Endodermal cell (in vitro differentiated cells): Measurements from ENCODE around the gene ENPP4. TPM values are rescaled to one million over a fixed set of nuclear protein-coding genes. Genes with fewer than 3 reads are reported as not detected.

ENCODE experiments used
- DNase-seq: peaks from one replicate; pipeline ENCODE4 v3.0.0-alpha.2; 2017
- H3K27ac ChIP-seq: 2 replicates; pipeline ENCODE4 v1.5.1; 2013; ENCODE audit warnings: mild to moderate bottlenecking, low read depth, low read length, moderate library complexity
- H3K27me3 ChIP-seq: 2 replicates; pipeline ENCODE4 v1.6.1; 2013; ENCODE audit warnings: mild to moderate bottlenecking, low read length, moderate library complexity; ENCODE audit not compliant: insufficient read depth, control insufficient read depth, poor library complexity, severe bottlenecking
- H3K36me3 ChIP-seq: 2 replicates; pipeline ENCODE4 v1.7.0; 2013; ENCODE audit warnings: mild to moderate bottlenecking, low read length, moderate library complexity; ENCODE audit not compliant: control insufficient read depth, insufficient read depth
- H3K4me1 ChIP-seq: one replicate; pipeline ENCODE4 v1.7.0; 2013; ENCODE audit warnings: low read length; ENCODE audit not compliant: control insufficient read depth, insufficient read depth
- H3K4me3 ChIP-seq: 2 replicates; pipeline ENCODE4 v1.5.1; 2013; ENCODE audit warnings: mild to moderate bottlenecking, low read length, moderate library complexity
- H3K9ac ChIP-seq: 2 replicates; pipeline ENCODE4 v1.6.1; 2013; ENCODE audit warnings: mild to moderate bottlenecking, low read length, moderate library complexity; ENCODE audit not compliant: poor library complexity, severe bottlenecking; ENCODE audit errors: extremely low read depth
- H3K9me3 ChIP-seq: 2 replicates; pipeline ENCODE4 v1.6.1; 2013; ENCODE audit warnings: mild to moderate bottlenecking, low read length, moderate library complexity; ENCODE audit not compliant: control insufficient read depth
- H3K27ac Mint-ChIP-seq: 2 replicates; pipeline ENCODE4 v1.8.0; 2020; ENCODE audit warnings: mixed read lengths
- H3K27me3 Mint-ChIP-seq: 2 replicates; pipeline ENCODE4 v1.8.0; 2021; ENCODE audit warnings: mild to moderate bottlenecking, mixed read lengths; ENCODE audit not compliant: insufficient read depth
- H3K36me3 Mint-ChIP-seq: 2 replicates; pipeline ENCODE4 v1.8.0; 2020; ENCODE audit warnings: low read depth, mixed read lengths
- H3K4me1 Mint-ChIP-seq: 2 replicates; pipeline ENCODE4 v1.8.0; 2020; ENCODE audit warnings: mixed read lengths
- H3K4me3 Mint-ChIP-seq: 2 replicates; pipeline ENCODE4 v1.8.0; 2020; ENCODE audit warnings: mild to moderate bottlenecking, moderate library complexity, mixed read lengths
- H3K9me3 Mint-ChIP-seq: 2 replicates; pipeline ENCODE4 v1.8.0; 2020; ENCODE audit warnings: mild to moderate bottlenecking, mixed read lengths
- CTCF ChIP-seq: fragments of 200-600 bp; sonication (generic); conservative IDR thresholded peaks from 2 replicates; pipeline ENCODE4 v1.5.0; 2021; ENCODE audit warnings: antibody characterized with exemption, mild to moderate bottlenecking
- WGBS, 2 experiments: methylation state at CpG; one replicate each; pipeline versions ENCODE4 v1.1.5 to v1.1.7; 2013; ENCODE audit warnings: missing lambda C conversion rate in 2 of 2, mixed read lengths in 1 of 2; ENCODE audit not compliant: insufficient coverage in 1 of 2, insufficient read length in 1 of 2; 5-methylcytosine and 5-hydroxymethylcytosine counted together
- total RNA-seq, 2 donors: library from RNA; stranded (reverse); fragmentation: NEBNext Ultra II Directional in 1 of 2; extraction: Animal tissue kit (Norgen Biotek cat#: 25700) in 1 of 2; gene quantifications; 2 replicates in 1 of 2; 3 replicates in 1 of 2; pipeline ENCODE4 v1.2.1, GENCODE V29; 2021

ENPP4 gene
- total RNA-seq, 2 donors from 2014 or later: 3.5 to 7.2 TPM

- Histone ChIP-seq H3K36me3 (no peaks in the 10 kb centered on the region), H3K9me3 (peaks cover 9% of the 10 kb centered on the region), H3K4me1 (peaks cover 3% of the 10 kb centered on the region), H3K27ac (no peak overlapping the region), H3K27me3 (no peaks in the 10 kb centered on the region), H3K4me3 (no peak overlapping the region), H3K9ac (no peak overlapping the region)
- 14 to 36% methylated on average over 1 of the region's 1 CpG for WGBS, 2 experiments
- no peak overlapping the region for H3K4me3 Mint-ChIP-seq
- peaks cover 16% of the 10 kb centered on the region for H3K9me3 Mint-ChIP-seq
- no peaks in the 10 kb centered on the region for H3K27me3 Mint-ChIP-seq
- H3K36me3 Mint-ChIP-seq: no peaks in the 10 kb centered on the region
- H3K27ac Mint-ChIP-seq: no peak overlapping the region
- no peak for TF ChIP-seq CTCF
- peaks cover 3% of the 10 kb centered on the region for H3K4me1 Mint-ChIP-seq
- DNase-seq: no peak
These were observed 24.2 kb upstream of the ENPP4 start for GRCh38 chr6:46105568-46105967.

- TF ChIP-seq CTCF: no peak
- 88 to 100% methylated on average over 1 of the region's 1 CpG for WGBS, 2 experiments
- Histone ChIP-seq H3K9me3 (no peaks in the 10 kb centered on the region), H3K4me3 (no peak overlapping the region), H3K27me3 (no peaks in the 10 kb centered on the region), H3K9ac (no peak overlapping the region), H3K4me1 (no peaks in the 10 kb centered on the region), H3K27ac (no peak overlapping the region), H3K36me3 (no peaks in the 10 kb centered on the region)
- no peak overlapping the region for H3K27ac Mint-ChIP-seq
- H3K27me3 Mint-ChIP-seq: no peaks in the 10 kb centered on the region
- no peaks in the 10 kb centered on the region for H3K36me3 Mint-ChIP-seq
- peak; percentile 71 for DNase-seq
- peaks cover 3% of the 10 kb centered on the region for H3K4me1 Mint-ChIP-seq
- no peak overlapping the region for H3K4me3 Mint-ChIP-seq
- H3K9me3 Mint-ChIP-seq: peaks cover 8% of the 10 kb centered on the region
These were observed 16.4 kb upstream of the ENPP4 start for GRCh38 chr6:46113370-46113769.

- no peak for DNase-seq
- peaks cover 12% of the 10 kb centered on the region for H3K9me3 ChIP-seq
- no peak for TF ChIP-seq CTCF
- H3K27me3 ChIP-seq: no peaks in the 10 kb centered on the region
- no peak overlapping the region for H3K27ac ChIP-seq
- Mint-ChIP-seq H3K4me3 (no peak overlapping the region), H3K27ac (no peak overlapping the region), H3K4me1 (peaks cover 3% of the 10 kb centered on the region), H3K9me3 (peaks cover 27% of the 10 kb centered on the region), H3K36me3 (peaks cover 5% of the 10 kb centered on the region), H3K27me3 (peaks cover 3% of the 10 kb centered on the region)
- no peaks in the 10 kb centered on the region for H3K36me3 ChIP-seq
- no peak overlapping the region for H3K4me3 ChIP-seq
- 95 to 100% methylated on average over 1 of the region's 1 CpG for WGBS, 2 experiments
- no peaks in the 10 kb centered on the region for H3K4me1 ChIP-seq
- H3K9ac ChIP-seq: no peak overlapping the region
These were observed 14.2 kb upstream of the ENPP4 start for GRCh38 chr6:46115634-46116033.
